GM12878 (cell line): ENCODE results near the gene TOB2. TPM values are rescaled to one million over a fixed set of nuclear protein-coding genes. Genes with fewer than 3 reads are reported as not detected.
A peak's percentile ranks its signal among the peaks of the same experiment; 100 is the strongest.

Experiments used
- ATAC-seq: fragments of 200-7000 bp; cut with Tn5 transposase; 3 replicates; pipeline ENCODE4 v1.9.1; 2020; ENCODE audit warnings: mild to moderate bottlenecking, moderate library complexity
- BruUV-seq: library from RNA; stranded (reverse); fragments of 400-500 nt; replicated peaks from 2 replicates; lab custom pipeline; 2021; lab: Mats Ljungman, UMichigan
- CTCF ChIA-PET: fragments of 300-600 bp; sonication (Branson Sonifier 250); formaldehyde crosslinking; extraction: SDS; loops from one replicate; lab custom pipeline; 2021; ENCODE audit warnings: inconsistent platforms; lab: Yijun Ruan, JAX
- POLR2A ChIA-PET: fragments of 350-600 bp; formaldehyde crosslinking; extraction: SDS; loops from one replicate; lab custom pipeline; 2021; ENCODE audit warnings: inconsistent platforms; lab: Charles Lee
- RAD21 ChIA-PET: fragments of 300-600 bp; sonication (Branson Sonifier 250); formaldehyde crosslinking; loops from one replicate; lab custom pipeline; 2023; ENCODE audit warnings: antibody characterized with exemption; ENCODE audit not compliant: unreplicated experiment; lab: Charles Lee
- SMC1A ChIA-PET: fragments of 300-600 bp; sonication (Branson Sonifier 250); formaldehyde crosslinking; loops from one replicate; lab custom pipeline; 2023; ENCODE audit not compliant: unreplicated experiment, uncharacterized antibody; lab: Charles Lee
- DNase-seq: peaks from one replicate; pipeline ENCODE4 v3.0.0-alpha.2; 2011; ENCODE audit warnings: low read depth, low spot score
- FAIRE-seq: peaks from 3 replicates; lab custom pipeline; 2011; peaks lifted over from hg19 to GRCh38; lab: Jason Lieb, UNC
- H2AFZ ChIP-seq: 2 replicates; pipeline ENCODE4 v1.6.0; 2011; ENCODE audit warnings: low read depth, low read length, control low read depth; ENCODE audit not compliant: control insufficient read depth
- H3K27ac ChIP-seq: 2 replicates; pipeline ENCODE4 v1.5.1; 2011; ENCODE audit warnings: control low read depth; ENCODE audit not compliant: control insufficient read depth, insufficient read depth
- H3K27me3 ChIP-seq, 2 experiments: replicated peaks in 1 of 2; 2 replicates each; pipeline versions ENCODE4 v1.6.0 to v1.6.1; 2011; ENCODE audit warnings: low read length in 1 of 2; ENCODE audit not compliant: control insufficient read depth in 2 of 2, insufficient read depth in 2 of 2
- H3K36me3 ChIP-seq, 2 experiments: 2 replicates each; pipeline ENCODE4 v1.5.1; 2011; ENCODE audit warnings: low read length in 1 of 2; ENCODE audit not compliant: control insufficient read depth in 2 of 2, insufficient read depth in 2 of 2
- H3K4me1 ChIP-seq: 2 replicates; pipeline ENCODE4 v1.6.1; 2011; ENCODE audit warnings: mild to moderate bottlenecking, low read length, moderate library complexity, mixed read lengths; ENCODE audit not compliant: control insufficient read depth, insufficient read depth
- H3K4me2 ChIP-seq: 2 replicates; pipeline ENCODE4 v1.6.0; 2011; ENCODE audit warnings: control low read depth; ENCODE audit not compliant: control insufficient read depth, insufficient read depth
- H3K4me3 ChIP-seq: fragments of 200-600 bp; sonication (generic); 2 replicates; pipeline ENCODE4 v1.5.1; 2016
- H3K79me2 ChIP-seq: 2 replicates; pipeline ENCODE4 v1.6.0; 2011; ENCODE audit warnings: low read length; ENCODE audit not compliant: control insufficient read depth, insufficient read depth
- H3K9ac ChIP-seq: 2 replicates; pipeline ENCODE4 v1.8.0; 2011; ENCODE audit warnings: low read length, control low read depth, mixed read lengths; ENCODE audit not compliant: control insufficient read depth, insufficient read depth
- H3K9me3 ChIP-seq: replicated peaks from 3 replicates; pipeline ENCODE4 v1.5.1; 2011; ENCODE audit warnings: mild to moderate bottlenecking, low read length; ENCODE audit not compliant: control insufficient read depth, insufficient read depth
- H4K20me1 ChIP-seq: 2 replicates; pipeline ENCODE4 v1.6.0; 2011; ENCODE audit not compliant: control insufficient read depth, insufficient read depth
- WGBS: methylation state at CpG from one replicate; pipeline ENCODE4 v1.1.6; 2016; ENCODE audit warnings: low lambda C conversion rate; ENCODE audit not compliant: insufficient replicate concordance, insufficient coverage; ENCODE audit errors: missing lambda C conversion rate; 5-methylcytosine and 5-hydroxymethylcytosine counted together
- in situ Hi-C: fragments of 300-500 bp; cut with MboI; formaldehyde crosslinking; loops from 9 replicates; pipeline ENCODE4 v1.14.3; 2018; ENCODE audit warnings: mixed read lengths
- intact Hi-C: fragments of 100-400 bp; cut with micrococcal nuclease; formaldehyde crosslinking; loops from one replicate; pipeline ENCODE4 v1.14.2; 2022; ENCODE audit not compliant: unreplicated experiment
- polyA plus RNA-seq, 11 experiments: library from polyadenylated mRNA; depleted of rRNA in 4 of 11; unstranded in 6 of 11; stranded (reverse) in 5 of 11; fragments of >200 nt; fragmentation: Nextera tagmentation in 4 of 11; fragmentation: Illumina TruSeq in 1 of 11; extraction: Ambion mirVana in 4 of 11; extraction: Trizol in 1 of 11; gene quantifications; 1 replicate in 1 of 11; 2 replicates in 10 of 11; pipeline versions ENCODE4 v1.2.1 to v1.2.3, GENCODE V29; 2011 to 2016; ENCODE audit warnings: inconsistent platforms in 2 of 11, missing spikeins in 2 of 11, low read depth in 1 of 11
- total RNA-seq, 4 experiments: library from RNA; depleted of rRNA in 3 of 4; stranded (reverse); fragments of >200 nt in 3 of 4; fragmentation: Illumina TruSeq in 1 of 4; extraction: Trizol in 1 of 4; gene quantifications; 2 replicates each; pipeline versions ENCODE4 v1.2.1 to v1.2.3, GENCODE V29; 2013 to 2021
- TF ChIP-seq, protein P1 (sequence below): fragments of 450-650 bp; formaldehyde crosslinking; IDR thresholded peaks from 2 replicates; pipeline ENCODE4 v1.4.0; 2022; ENCODE audit warnings: mild to moderate bottlenecking, moderate library complexity

TOB2 gene
- total and polyA plus RNA-seq, 10 of the 15 experiments (the other 5 are each of a cell fraction or from before 2014, with no cell fraction given), result 4.5 to 32.0 (median 15.1) TPM

GRCh38 chr22:41408665-41409064 lies 37.9 kb downstream of the TOB2 start:
- Histone ChIP-seq H3K9ac (no peak overlapping the region), H4K20me1 (no peaks in the 10 kb centered on the region), H3K79me2 (peaks cover 15% of the 10 kb centered on the region), H3K36me3 (no peaks in the 10 kb centered on the region), H3K27ac (no peak overlapping the region), H3K4me2 (no peak overlapping the region), H3K4me1 (peaks cover 25% of the 10 kb centered on the region), H3K9me3 (no peaks in the 10 kb centered on the region), H3K27me3 (no peaks in the 10 kb centered on the region), H3K4me3 (no peak overlapping the region), H2AFZ (peak overlapping the region; percentile 28; the same call in 1 of the 2 replicates)
- DNase-seq (no peak), FAIRE-seq (no peak), ATAC-seq (no peak)
- in situ Hi-C loops (no loop called here), intact Hi-C loops (no loop called here)
- TF ChIP-seq, protein P1, sequence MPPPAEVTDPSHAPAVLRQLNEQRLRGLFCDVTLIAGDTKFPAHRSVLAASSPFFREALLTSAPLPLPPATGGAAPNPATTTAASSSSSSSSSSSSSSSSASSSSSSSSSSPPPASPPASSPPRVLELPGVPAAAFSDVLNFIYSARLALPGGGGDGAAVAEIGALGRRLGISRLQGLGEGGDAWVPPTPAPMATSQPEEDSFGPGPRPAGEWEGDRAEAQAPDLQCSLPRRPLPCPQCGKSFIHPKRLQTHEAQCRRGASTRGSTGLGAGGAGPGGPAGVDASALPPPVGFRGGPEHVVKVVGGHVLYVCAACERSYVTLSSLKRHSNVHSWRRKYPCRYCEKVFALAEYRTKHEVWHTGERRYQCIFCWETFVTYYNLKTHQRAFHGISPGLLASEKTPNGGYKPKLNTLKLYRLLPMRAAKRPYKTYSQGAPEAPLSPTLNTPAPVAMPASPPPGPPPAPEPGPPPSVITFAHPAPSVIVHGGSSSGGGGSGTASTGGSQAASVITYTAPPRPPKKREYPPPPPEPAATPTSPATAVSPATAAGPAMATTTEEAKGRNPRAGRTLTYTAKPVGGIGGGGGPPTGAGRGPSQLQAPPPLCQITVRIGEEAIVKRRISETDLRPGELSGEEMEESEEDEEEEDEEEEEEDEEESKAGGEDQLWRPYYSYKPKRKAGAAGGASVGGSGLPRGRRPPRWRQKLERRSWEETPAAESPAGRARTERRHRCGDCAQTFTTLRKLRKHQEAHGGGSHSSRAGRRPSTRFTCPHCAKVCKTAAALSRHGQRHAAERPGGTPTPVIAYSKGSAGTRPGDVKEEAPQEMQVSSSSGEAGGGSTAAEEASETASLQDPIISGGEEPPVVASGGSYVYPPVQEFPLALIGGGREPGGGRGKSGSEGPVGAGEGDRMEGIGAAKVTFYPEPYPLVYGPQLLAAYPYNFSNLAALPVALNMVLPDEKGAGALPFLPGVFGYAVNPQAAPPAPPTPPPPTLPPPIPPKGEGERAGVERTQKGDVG (CRISPR knock-in tag), result no peak
- ChIA-PET CTCF (interaction anchor here (1.3 to 7.8 kb wide), 4 partner anchors 37 to 117 kb away, joined by 3 to 105 read pairs (median 13); partner anchors contain the start of gene TOB2), POLR2A (interaction anchor here (0.6 to 0.7 kb wide), 5 partner anchors 19 to 211 kb away, joined by 3 to 6 read pairs (median 3); no protein-coding TSS in a partner anchor), SMC1A (interaction anchor here (1.0 kb wide), 1 partner anchor 37 kb away, joined by 3 read pairs; no protein-coding TSS in a partner anchor), RAD21 (interaction anchor here (0.7 to 3.0 kb wide), 6 partner anchors 27 to 109 kb away, joined by 3 to 8 read pairs (median 4); partner anchors contain the start of genes ACO2, PHF5A, TEF and TOB2)
- WGBS, result 15% methylated on average over 8 of the region's 8 CpGs
- no TSS peak for BruUV-seq
